HG03108 (cell line): ENCODE results near the gene PDE4B.

Experiments
- ATAC-seq: cut with Tn5 transposase; IDR thresholded peaks from one replicate; pipeline ENCODE4 v1.9.1; 2021; ENCODE audit warnings: moderate library complexity; ENCODE audit not compliant: unreplicated experiment

The PDE4B gene

DNA sequence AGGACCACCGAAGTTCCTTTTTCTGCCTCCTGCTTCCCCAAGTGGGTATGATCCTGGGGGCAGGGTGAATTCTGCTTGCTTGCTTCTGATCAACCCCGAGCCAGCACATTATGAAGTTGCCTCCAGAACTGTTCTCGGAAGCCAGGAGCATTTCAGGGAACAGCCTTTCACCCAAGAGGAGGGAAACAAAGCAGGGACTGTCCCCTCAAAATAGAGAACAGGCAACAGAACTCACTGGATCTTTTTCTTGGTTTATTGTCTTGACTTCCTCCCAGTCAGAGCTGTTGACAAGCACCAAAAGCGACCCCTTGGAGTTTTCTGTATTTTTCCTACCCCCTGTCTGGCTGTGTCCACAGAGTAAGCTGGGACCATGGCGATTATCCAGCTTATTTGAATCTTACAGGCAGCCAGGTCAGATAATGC, 482.9 kb downstream of the PDE4B start:
- no peak for ATAC-seq

DNA sequence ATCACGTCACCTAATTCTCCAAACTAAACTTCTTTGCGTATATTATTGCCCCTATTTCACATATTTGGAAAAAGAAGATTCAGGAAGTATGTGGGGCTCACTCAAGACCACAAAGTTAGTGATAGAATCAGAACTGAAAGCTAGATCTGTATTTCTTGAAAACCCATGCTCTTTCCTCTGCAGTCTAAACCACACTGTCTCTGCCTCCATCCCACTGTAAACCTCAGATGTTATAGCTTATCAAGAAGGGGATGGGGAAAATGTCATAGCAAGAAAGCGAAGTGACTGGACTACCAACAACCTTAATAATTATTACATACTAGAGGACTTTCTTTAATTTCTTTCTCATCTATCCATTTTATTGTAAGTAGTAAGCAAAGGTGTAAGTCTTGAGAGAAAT, 483.5 kb downstream of the PDE4B start:
- peak; percentile 86 for ATAC-seq

DNA sequence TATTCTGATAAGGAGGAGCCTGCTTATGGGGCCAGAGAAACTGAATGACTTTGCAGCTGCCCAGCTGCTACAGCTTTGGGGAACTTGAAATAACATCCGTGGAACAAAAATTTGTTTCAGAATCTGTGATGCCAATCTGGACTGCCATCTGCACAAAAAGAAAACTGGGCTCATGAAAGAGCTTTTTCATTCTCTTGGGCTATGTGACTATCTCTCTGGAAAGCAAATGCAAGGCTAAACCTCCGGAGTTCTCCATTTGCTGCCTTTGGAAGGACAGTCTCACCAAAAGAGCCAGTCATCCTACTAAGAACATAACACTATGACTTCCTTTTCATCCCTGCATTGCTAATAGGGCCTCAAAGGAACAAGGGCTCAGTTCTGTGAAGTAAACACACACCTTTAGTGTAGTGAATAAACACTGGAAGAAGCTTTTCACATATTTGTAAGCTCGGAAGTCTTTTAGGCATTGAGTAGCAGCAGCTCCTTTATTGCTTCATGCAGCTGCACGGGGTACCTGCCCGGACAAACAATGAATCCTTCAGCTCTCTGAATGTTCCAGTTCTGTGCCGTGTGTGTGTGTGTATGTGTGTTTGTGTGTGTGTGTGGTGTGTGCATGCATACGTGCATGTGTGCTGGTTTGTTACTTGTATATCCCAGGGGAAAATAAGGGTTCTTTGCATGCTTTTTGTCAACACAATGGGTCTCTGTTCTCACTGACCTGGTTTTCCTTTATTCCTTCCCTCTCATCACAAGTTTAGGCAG, 485.7 kb downstream of the PDE4B start:
- ATAC-seq: no peak

DNA sequence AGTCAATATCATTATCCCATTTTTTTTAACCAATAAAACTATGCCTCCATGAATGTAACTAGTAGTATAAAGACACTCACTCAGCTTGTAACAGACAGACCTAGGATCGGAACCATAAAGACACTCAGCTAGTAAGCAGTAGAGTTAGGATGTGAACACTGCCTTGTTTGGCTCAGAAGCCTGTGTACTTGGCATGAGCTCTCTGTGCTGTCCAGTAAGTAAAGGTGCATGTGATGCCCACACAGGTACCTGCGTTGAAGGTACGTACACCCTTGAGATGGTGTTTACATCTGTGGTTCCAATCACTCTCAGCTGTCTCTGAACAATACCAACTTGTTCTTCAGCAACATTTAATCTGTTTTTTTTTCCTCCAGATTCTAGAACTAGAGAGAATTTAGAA, 489.1 kb downstream of the PDE4B start:
- ATAC-seq: no peak

DNA sequence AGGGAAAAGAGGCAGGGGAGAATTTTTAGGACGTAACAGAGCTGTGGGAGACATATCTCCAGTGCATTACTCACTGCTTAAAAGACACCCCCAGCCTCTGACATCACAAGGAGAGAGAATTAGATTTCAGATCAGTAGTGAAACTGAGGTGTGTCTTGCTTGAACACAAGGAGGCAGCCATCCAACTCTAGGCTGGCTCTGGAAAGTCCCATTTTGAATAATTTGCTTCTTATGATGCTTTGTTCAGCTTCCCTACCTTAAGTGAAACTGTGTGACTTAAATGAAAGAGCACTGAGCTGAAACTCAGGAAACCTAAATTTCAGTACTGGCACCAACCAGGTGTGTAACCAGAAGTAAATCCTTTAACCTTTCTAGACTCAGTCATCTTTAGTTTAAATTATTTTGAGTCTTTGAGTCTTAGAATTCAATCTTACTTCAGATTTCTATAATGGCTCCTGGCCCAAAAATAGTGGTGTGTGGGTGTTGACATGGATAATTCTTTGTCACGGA, 489.7 kb downstream of the PDE4B start:
- peak; percentile 82 for ATAC-seq

DNA sequence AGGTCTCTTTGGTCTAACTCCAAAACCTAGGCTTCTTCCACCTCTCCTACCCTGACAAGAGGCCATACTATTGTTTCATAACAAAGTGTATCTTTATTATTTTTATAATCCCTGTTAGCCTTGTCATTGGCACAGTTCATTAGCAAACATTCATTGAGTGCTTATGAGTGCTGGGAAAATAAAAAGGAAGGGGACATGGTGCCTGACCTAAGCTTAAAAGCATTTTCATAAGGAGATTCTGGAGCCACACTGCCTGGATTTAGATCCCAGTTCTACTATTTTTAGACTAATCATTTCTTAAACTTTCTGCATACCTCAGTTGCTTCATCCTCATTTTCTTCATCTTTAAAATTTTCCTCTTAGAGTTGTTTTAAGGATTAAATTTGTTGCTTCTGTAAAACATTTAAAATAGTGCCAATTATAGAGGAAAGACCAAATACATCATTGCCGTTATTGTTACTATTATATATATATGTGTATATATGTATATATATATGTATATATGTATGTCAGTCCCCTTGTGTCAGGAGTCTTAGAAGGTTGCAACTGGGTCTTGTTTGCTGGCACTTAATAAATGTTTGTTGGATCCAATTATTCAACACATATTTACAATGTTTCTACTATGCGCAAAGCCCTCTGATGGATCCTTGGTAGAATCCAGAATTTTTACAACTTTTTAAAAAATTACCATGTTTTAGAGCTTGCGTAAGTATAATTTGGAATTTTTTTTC, 490.4 kb downstream of the PDE4B start:
- no peak for ATAC-seq

DNA sequence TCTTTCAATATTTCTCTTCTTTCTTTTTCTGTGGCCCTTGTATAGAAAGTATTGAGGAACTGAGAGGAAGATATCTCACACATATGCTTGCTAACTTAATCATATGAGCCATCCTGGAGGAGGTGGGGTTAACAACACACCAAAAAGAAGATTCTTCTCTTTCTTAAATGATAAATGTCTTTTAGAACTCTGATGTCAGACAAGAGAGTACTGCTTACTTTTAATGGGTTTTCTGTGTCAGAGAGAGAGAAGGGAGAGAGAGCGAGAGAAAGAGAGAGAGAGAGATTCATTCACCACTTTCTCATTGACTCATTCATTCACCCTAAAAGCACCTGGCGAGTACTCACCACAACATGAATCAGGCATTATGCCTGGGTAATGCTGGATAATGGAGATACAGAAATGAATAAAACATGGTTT, 490.9 kb downstream of the PDE4B start:
- ATAC-seq: peak; percentile 36

DNA sequence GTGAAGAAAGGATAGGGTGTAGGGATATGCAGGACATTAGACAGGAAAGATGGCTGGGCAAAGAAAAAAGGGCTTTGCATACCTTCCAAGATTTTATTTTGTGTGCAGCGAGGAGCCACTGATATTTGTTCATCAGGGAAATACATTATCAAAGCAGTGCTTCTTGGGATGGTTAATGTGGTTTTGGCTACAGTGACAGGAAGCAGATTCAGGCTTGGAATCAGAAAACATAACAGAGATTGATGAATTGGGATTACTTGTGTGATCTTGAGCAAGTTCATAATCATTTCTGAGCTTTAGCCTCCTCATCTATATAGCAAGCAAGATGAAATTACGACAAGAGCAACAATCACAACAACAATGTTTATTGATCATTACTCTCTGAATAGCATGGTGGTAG, 492.1 kb downstream of the PDE4B start:
- ATAC-seq: no peak

DNA sequence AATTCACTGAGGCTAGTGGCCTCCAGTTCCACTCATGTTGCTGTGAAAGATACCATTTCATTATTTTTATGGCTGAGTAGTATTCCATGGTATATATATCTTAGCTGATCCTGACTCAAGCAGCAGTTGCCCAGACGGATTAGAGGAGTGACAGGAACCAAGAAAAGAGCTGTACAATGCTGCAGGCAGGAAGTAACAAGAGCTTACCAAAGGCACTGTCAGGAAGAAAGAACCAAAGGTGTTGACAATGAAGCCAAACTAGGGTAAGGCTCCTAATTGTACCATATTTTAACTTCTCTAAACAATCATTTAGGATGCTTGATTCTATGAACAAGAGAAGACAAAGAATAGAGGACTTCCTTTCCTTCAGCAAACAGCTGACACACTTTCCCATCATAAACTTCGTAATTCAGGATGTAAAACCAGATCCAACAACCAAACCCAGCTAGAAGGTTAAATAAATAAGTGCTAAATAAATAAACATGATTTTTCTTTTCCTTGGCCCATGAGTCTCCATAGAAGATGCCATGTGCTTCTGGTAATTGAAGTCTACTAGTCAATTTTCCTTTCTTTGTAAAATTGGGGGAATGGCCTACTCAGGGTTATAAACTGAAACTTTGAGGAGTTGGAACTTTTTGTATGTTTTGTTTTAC, 493.0 kb downstream of the PDE4B start:
- no peak for ATAC-seq

DNA sequence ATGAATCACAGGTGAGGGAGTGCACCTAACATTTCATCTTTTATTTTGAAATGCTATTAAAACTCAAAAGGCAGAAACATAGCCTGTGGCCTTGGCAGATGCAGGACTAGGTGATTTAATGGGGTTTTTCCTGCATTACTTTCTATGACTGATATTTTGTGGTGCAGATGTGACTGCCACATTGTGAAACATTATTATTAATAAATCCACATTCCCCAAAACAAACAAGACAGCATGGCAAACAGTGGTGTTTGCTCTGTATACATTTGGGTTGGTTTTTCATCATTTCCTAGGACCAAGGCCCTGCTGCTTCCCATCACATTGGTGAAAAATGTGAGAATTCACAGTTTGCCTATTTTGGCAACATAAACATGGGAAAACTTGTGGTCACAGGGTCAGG, 493.6 kb downstream of the PDE4B start:
- ATAC-seq: no peak

DNA sequence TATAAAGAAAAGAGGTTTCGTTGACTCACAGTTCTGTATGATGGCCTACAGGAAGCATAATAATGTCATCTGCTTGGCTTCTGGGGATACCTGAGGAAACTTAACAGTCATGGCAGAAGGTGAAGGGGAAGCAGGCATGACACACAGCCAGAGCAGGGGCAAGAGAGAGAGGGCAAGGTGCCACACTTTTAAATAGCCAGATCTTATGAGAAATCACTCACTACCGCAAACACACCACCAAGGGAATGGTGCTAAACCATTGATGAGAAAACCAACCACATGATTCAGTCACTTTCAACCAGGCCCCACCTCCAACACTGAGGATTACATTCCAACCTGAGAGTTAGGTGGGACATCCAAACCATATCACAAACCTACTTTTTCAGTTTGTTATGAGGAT, 495.4 kb downstream of the PDE4B start:
- no peak for ATAC-seq

DNA sequence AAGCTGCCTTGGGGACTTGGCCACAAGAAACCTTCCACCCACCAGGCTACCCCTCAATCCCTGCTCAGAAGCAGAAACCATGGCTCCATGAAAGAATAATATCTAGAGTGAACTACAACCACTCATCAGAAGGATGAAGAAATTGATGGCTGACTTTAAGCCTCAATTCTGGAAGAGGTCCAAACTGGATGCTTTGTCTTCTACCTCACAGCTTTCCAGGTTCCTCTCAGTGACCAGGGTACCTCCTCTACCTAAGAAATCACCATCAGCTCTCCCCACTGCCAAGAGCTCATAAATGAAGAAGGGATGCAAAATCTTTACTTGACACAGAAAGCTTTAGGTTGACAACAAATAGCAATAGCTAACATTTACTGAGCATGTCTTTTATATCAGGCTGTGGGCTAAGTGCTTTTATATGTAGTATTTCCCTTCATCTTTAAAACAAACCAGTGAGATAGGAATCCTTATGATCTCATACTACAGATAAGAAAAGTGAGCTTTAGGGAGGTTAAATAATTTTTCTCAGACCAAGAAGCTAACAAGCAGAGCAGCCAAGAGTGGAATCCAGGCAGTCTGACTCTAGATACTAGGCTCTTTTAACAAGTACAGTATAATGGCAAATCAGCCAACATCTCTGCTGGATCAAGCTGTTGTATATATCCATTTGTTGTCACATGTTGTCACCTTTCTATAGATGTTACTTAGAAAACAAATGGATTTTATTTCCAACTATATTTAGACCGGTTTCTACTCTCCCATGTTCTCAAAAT, 498.3 kb downstream of the PDE4B start:
- ATAC-seq: no peak

DNA sequence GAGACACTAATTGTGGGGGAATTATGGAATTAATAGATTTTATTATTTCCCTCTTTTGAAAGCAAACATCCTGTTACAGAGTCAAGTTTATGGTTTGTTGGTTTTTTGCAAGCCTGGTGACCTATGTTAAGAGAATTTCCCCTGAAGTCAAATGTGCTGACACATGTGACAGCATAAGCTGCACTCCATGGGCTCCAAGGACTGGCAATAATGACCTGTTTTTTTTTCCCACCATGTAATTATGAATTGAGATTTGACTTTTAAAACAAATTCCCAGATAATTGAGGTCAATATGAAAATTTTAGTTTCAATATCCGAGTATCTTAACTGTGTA, 498.8 kb downstream of the PDE4B start:
- ATAC-seq: no peak

DNA sequence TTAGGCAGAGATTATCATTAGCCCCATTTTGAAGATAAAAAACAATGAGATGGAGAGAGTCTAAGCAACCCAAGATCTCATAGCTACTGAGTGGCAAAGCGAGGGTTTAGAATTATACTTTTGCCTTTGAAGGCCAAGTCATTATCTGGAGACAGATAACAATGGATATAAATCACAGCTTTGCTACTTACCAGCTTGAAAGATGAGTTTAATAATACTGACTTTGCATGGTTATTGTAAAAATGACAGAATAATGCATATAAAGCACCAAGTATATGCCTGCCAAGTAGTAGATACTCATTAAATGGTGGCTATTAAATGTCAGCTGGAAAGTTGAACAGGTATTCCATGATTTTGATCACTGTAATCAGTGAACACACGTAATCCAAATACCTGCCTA, 499.6 kb downstream of the PDE4B start:
- no peak for ATAC-seq

DNA sequence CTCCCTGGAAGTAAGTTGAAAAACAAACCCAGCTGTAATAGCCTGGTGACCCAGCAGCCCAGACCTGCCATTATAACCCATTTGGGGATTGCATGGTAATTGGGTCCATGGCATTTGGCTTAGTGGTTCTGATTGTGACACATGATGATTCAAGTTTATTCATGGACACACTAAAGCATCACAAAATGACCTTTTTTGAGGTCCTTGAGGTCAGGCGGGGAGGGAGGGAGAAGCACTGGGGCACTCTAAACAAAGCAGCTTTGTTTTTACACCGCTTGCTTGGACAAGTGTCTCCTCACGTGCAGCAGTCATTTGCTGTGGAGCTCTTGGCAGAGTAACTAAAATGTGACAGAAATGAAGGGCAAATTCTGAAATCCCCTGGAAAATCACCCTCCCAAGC, 500.2 kb downstream of the PDE4B start:
- no peak for ATAC-seq

DNA sequence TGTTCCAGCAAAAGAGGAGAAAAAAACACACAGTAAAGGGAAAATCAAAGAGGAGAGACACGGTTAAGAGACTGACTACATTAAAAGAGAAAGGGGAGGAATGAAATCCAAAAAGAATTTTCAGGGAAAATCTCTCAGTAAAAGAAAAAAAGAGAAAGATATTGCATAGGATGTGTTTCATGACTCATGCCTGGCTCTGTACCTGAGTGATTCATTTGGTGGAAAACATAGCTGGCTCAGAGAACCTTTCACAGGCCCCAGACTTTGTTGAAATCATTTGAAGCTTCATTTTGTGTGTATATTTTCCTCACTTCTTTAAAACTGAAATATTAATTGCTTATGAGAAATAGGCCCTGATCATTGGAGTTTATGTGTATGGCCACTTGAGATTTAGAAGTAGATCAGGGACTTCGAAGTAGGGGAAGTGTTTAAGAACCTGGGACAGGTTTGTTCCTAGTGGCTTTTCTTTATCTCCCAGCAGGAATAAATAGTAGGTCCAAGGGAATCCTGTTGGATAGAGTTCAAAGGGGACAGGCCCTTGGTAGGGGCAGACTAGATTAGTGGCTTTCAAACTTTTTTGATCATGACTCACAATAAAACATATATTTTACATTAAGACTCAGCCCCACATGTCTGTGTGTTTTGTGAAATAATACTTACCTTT, 502.1 kb downstream of the PDE4B start:
- ATAC-seq: no peak

DNA sequence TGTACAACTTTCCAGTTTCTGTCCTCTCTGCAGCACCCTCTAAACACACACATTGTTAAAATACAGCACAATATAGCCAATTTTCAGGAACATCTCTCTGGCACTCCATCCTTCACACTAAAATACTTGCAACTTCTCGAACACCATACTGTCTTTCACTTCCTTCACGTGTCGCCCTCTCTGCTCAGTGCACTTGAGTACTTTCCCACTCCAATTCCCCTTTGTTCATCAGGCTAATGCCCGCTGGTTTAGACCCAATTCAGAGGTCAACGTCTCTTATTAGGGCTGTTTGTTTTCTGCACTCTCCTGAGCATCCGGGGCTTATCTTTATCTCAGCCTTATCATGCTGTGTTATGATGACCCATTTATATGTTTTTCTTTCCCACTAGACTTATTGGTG, 503.1 kb downstream of the PDE4B start:
- no peak for ATAC-seq

DNA sequence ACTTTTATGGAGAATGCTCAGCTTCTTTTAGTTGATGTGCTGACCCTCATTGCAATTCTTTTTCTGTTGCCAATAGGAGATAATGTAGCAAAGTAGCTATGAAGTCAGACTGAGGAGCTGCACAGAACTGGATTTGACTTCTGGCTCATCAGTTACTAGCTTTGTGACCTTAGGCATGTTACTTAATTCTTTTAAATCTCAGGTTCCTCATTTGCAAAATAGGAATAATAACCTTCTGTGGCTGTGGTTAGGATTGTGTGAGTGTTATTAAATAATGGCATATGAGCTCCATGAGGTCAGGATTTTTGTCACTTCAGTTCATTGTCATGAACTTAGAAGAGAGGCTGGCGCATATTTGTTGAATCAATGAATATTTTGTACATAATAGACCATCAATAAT, 503.7 kb downstream of the PDE4B start:
- no peak for ATAC-seq

DNA sequence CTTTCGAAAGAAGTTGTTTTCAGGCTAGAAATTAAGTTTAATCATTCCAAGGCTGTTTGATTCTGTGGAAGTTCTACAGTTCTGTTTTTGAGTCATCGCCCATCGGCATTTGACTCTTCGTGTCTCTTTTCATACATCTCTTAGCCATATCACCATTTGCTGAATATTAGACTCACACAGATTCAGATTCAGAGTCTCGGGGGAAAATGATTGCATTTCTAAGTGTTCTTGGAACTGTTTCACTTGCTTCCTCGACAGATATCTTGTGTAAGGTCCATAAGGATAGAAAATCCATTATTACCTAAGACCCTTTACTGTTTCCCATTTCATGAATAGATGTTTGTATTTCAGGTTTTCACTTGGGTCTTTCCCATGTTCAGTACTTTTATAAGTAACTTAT, 504.3 kb downstream of the PDE4B start:
- no peak for ATAC-seq

DNA sequence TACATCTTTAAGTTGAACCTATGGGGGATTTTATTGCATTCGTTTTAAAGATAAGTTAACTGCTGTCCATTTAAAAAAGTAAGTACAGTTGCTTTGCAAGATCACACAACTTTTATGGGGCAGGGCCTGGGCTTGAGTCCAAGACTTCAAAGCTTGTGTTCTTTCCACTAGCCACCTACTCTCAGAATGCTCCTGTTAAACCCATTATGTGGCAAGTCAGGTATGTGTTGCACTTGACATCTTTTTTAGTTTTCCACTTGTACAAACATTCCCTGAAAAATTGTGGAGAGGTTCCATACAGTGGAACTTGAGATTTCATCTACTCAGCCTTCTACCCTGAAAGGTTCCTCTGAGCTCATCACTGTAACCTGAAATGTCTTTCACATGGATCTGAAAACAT, 505.8 kb downstream of the PDE4B start:
- ATAC-seq: no peak
